Middle frontal gyrus (tissue), 1 donor: ENCODE data around the gene BANP.
"Not testable (repeated sequence)": the region's sequence is repeated elsewhere in the genome, so short reads cannot be mapped to it uniquely, and the experiment has no call there.

Experiments
- DNase-seq: peaks from one replicate; pipeline ENCODE4 v3.0.0-alpha.2; 2015; ENCODE audit warnings: low spot score; ENCODE audit errors: extremely low spot score

BANP gene

DNA sequence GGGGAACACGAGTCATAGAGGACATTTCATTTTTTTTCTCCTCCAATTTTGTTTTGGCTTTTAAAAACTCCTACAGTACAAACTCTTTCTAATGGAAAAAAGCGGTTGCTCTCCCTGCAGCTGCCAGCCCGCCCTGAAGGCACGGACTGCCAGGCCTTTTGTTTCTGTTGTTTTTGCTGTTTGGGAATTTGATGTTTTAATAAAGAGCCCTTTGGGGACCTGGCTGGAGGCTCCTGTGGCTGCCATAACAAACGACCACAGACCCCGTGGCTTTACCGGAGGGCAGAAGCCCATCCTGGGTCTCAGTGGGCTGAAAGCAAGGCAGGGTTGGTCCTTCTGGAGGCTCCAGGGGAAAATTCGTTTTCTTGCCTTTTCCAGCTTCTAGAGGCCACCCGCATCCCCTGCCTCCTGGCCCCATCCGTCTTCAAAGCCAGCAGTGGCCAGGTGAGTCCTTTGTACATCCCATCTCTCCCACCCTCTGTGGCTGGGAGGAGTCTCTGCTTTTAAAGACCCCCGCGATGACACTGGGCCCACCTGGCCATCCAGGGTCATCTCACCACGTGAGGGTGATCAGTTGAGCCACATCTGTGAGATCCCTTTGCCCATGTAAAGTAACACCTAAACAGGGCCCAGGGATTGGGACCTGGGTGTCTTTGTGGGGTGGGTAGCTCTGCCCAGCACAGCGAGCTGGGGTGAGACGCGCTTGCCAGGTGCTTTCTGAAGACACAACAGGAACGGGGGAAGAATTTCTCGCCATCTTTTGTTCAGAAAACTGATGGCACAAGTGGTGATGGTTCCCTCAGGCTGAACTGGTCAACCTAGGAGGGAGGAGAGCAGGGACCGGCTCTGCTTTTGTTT lies 113.9 kb downstream of the BANP start:
- no peak for DNase-seq

DNA sequence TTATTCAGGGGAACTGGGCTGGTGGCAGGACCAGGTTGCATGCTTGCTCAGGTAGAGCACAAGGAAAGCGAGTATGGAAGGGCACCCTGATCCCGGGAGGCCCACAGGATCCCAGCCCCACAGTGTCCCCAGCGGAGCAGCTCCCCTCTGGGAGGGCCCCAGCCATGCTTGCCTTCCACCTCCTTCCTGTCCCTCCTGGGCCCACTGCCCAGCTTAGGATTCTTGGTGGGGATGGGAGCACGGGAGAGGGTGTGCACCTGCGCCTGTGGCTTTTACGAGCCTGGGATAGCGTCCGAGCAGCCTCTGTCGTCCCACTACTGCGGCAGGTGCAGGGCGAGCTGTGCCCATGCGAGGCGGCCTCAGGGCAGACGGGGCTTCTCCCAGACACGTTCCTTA lies 114.5 kb downstream of the BANP start:
- DNase-seq: no peak

DNA sequence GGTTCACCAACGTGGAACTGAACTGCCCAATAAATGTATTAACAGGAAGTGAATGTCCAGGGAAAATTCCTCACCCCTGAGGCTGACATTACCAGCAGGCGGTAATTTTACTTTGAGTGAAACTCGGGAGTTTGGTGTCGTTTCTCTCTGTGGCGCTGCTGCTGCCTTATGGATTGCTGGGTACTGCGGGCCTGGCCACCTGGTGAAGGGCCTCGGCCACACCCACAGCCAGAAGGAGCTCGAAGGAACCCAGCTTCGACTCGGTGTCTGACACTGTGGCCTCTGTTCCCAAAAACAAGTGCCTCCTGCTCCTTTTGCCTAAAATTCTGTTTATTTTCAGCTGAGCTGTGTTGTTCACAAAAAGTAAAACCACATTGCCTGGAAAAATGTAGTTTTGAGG lies 115.0 kb downstream of the BANP start:
- DNase-seq: no peak

DNA sequence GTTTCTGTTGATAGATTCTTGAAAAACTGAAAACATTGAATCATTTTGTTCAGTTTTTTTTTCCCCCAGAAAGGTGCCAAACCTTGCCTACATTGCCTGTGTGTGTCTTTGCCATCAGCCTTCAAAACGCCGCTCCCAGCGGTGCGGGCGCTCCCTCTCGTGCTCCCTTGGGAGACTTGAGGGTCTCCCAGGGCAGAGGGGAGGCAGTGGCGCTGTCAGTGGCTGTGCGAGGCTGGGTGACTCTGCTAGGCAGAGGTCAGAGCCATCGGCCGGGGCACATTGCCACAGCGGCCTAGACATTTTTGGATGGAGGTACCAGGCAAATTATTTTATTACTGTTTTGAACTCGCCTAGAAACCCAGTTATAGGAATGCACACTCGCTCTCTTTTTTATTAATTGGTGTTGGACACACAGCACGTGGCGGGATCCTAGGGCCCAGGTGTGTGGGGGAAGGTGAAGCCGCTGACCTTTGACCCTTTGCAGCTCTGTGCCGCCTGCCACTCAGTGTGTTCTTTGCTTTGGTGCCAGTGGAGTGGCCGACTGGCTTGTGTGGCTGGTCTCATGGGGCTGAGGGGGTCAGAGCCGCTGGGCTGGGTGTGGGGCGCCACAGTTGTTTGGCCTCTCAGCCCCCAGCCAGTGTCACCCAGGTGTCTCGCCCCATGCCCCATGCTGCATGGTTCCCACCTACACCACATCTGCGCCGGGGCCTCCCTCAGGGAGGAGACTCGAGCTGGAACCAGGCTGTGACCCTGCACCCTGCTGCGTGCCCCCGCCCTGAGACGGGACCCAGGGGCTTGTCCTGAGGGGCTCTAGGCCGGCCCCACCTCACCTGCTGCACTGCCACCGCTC lies 115.7 kb downstream of the BANP start:
- DNase-seq: no peak

DNA sequence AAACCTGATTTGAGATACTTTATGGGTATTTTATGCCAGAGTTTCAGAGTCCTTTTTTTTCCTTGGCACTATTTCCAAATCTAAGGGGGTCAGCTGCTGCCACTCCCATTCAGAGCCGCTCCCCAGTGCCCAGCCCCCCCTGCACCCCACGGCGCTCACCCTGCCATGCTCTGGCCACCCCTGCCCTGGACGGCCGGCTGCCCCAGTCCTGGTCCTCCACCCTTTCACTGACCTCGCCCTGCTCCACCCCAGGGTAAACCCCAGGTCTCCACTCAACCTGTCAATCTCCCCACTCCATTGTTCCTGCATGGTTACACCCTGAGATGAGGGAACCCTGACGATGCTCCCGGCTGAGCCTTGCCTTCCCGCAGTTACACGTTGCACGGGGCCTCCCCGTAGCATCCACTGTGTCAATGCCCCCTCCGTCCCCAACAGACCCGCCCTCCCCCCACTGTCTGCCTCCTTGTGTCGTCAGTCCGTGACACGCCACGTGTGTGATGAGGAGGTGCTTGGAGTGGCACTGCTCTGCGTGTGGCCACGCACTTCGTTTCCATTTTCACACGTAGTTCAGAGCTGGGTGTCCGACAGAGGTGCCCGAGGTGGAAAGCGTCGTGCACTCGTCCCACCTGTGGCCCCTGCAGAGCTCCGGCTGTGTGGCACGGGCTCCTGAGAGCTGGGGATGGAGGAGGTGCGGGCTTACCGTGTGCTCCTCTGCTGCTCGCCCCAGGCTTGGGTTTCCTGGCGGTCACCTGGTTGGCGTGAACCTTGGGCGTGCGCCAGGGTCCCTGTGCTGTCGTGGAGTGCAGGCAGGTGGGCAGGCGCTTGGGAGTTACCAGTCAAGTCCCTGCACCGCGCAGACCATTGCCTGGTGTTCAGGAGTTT lies 116.5 kb downstream of the BANP start:
- no peak for DNase-seq

DNA sequence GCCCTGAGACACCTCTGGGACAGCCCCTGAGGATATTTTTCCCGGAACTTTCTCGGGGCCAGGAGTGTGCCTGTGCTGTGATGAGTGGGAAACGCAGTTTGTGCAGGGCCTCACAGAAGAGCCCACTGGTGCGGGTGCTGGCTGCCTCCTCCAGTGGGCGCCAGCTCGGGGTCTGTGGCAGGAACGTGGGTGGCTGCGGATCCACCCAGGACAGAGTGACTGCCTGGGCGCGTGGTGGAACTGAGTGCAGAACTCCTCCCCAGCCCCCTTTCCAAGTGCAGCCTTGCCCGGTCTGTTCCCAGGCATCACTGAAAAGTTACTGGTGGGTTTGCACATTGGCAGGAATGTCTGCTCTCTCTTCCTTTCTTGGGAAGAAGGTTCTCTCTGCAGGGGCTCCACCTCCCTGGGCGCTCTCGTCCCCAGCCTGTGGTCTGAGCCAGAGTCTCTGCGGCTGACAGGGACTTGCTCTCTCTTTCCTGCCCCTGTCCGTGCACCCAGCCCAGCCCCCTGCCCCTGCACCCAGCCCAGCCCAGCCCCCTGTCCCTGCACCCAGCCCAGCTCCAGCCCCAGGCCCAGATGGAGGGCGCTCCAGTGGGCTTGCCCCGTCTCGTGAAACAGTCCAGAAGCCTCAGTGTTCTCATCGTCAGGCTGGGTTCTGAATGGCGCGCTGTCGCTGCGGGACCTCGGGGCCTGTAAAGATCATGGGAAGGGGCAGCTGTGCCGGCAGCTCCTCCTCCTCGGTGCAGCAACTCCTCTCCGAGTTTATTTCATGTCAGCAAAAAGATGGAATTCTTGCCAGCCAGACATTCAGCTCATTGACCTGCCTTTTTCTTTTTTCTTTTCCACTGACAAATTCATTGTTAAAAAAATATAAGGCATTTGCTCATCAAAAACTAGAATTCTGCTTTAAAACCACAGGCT lies 117.5 kb downstream of the BANP start:
- DNase-seq: no peak

DNA sequence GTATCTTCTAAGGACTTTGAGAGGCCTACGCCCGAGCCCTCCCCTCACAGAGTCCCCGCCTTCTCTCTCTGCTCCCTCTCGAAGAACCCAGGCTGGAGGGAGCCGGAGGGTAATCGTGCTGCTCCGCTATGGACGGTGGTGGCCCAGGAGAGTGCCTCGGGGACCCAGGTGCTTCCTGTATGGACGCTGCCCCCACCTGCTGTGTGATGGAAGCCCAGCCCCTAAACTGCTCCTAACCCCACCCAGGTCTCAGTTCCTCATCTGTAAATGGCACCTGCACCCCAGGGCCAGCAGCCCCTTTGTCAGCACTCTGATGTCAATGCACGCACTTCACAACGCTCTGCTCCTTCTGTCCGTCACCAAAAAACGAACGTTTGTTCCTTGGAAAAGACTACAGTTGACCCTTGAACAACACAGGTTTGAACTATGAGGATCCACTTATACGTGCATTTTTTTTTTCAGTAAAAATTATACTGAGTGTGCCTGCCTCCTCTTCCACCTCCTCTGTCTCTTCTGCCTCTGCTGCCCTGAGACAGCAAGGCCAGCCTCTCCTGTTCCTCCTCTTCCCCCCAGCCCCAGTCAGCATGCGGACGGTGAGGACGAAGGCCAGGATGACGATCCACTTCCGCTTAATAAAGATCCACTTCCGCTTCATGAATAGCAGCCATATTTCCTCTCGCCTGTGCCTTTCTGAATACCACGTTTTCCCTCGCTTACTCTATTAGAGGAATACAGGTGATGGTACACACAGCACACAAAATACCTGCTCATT lies 118.3 kb downstream of the BANP start:
- no peak for DNase-seq

DNA sequence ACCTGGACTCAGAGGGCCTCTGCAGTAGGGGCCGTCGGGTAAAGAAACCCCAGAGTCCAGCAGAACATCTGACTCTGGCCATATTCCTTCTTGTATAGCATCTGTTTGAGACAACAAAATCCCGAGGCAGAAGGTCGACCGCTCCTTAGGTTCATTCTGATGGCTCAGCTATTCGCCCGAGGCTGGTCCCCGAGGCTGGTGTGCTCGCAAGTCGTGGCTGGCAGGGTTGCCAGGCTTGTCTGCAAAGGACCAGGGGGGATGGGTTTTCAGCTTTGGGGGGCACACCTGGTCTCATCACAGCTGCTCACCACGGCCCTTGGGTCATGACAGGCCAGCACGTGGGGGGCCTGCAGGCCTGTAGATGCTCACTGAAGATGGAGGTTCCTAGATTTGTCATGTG lies 119.1 kb downstream of the BANP start:
- DNase-seq: no peak

DNA sequence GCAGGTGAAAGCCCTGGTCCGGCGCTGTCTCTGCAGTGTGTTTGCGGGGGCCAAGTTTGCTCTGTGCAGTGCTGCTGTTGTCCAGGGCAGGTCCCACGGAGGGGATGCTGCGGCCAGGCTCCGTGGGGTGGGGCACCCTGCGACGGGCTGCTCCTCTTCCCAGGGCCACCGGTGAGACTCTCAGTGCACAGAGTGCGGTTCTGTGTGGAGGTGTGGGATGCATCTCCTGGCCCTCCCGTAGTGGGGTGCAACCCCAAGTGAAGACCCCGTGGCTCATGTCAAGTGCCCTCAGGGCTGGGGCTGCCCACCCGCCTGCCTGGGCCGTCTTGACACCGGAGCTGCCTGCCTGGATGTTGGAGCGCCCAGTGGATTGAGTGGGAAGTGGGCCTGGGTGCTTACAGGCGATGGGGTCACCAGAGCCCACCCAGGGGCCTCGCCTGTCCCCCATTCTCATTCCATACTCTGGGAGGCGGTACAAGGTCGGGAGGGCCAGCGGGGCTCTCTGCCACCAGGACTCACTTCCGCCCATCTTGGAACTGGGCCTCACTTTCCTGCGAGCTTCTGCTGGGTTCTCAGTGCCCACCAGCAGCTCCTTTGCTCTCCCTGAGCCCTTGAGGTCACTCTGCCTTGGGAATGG lies 119.9 kb downstream of the BANP start:
- no peak for DNase-seq

DNA sequence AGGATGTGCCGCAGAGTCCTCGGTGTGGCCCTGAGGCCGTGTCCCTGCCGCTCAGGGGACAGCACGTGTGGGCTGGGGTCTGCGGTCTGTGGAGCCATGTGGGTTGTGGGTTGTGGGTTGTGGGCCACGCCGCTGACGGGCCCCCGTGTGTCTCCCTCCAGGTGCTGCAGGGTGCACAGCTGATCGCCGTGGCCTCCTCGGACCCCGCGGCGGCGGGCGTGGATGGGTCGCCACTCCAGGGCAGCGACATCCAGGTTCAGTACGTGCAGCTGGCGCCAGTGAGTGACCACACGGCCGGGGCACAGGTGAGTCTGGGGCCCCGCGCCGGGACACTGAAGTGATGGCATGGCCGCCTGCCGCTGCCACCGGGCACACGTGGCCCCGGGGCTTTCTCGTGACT lies 120.7 kb downstream of the BANP start:
- DNase-seq: no peak

DNA sequence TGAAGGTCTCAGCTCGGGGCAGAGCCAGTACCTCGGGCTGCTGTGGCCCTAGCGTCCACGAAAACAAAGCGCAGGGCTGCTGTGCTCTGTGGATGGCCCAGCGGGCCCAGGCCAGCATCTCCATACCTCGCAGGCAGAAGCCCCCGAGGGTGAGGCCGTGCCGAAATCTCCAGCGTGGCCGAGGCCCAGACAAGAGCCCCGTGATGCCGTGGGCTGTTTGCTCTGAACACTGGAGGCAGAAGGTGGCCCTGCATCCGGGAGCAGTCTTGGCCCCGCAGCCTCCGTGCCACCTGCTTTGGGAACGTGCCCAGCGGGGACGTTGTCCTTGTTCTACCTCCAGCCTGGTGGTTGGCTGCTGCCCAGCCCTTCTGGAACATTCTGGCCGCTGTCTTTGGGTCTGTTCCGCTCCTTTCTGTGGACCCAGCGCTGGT lies 121.4 kb downstream of the BANP start:
- DNase-seq: no peak

DNA sequence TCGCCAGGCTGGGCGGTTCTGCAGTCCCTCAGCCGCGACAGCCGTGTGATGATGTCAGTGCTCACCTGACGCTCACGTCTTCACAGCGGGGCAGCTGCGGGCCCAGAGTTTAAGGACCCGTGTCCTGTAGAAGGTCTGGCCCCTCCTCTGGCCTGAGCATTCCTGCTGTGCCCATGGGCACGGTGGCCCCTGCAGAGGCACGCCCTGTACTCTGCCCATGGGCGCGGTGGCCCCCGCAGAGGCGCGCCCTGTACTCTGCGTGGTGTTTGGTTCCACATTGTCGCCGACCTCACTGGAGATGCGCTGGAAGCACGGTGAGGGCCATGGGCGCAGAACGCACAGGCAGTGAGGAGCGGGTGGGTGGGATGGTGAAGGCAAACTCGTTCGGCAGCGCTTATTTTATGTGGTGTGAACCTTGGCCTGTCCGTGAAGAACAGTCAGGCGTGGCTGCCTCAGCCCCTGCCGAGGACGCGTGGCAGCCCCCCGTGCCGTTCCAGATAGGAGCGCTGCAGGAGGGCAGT lies 122.0 kb downstream of the BANP start:
- no peak for DNase-seq

DNA sequence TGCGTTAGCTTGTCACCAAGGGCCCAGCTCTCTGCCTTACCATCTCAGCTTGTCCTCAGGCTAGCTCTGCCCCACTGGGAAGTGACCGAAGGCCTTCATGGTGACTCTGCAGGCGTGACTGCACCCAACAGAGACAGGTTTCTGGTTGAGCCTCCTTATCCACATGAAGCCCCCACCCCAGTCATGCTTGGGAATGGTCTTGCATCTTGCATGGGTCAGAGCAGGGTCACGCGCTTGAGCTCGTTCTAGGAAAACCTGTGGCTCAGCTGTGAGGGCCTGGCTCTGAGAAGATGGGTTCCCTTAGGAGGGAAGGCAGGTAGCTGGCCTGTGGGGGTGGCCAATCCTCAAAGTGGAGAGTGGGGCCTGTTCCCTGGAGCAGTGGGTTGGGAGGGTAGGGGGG lies 122.8 kb downstream of the BANP start:
- no peak for DNase-seq

DNA sequence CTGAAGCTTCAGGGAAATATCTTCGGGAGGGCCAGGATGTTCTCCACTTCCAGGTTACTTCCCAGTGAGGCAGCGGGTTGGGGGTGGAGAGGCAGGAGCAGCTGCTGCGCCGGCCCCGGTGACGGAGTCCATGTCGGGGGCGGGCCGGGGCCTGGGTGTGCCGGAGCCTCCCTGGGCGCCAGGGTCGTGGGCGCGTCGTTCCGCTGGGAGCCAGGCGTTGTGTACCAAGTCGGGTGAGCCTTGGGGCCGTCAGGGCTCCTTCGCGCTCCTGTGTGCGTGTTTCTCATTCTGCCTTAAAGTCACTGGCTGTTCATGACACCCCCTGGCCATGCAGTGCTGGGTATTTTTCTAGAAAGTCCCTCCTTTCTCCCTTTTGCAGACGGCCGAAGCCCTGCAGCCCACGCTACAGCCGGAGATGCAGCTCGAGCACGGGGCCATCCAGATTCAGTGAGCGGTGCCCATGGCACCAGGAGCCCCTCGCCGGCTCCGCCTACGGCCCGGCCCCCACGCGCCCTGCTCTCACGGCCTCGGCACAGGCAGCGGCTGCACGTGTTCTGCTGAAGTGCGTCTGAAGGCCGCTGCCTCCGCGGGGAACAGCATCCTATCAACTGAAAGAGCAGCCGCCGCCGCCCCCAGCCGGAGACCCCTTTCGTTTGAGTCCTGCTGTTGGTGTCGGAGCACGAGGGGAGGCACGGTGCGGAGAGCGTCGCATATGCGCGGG lies 125.1 kb downstream of the BANP start:
- DNase-seq: no peak

DNA sequence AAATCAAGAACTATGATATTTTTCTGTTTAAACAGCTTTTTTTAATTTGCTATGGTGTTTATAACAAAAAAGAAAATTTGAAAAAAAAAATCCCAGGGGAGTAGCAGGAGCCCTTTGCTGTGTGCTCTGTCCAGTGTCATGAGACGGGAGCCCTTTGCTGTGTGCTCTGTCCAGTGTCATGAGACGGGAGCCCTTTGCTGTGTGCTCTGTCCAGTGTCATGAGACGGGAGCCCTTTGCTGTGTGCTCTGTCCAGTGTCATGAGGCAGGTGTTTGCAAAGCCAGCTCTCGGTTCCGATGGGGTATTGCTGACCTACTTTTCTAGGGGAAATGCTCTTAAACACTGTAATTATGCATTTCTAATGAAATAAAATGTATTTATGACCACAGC lies 125.7 kb downstream of the BANP start:
- not testable (repeated sequence) for DNase-seq

DNA sequence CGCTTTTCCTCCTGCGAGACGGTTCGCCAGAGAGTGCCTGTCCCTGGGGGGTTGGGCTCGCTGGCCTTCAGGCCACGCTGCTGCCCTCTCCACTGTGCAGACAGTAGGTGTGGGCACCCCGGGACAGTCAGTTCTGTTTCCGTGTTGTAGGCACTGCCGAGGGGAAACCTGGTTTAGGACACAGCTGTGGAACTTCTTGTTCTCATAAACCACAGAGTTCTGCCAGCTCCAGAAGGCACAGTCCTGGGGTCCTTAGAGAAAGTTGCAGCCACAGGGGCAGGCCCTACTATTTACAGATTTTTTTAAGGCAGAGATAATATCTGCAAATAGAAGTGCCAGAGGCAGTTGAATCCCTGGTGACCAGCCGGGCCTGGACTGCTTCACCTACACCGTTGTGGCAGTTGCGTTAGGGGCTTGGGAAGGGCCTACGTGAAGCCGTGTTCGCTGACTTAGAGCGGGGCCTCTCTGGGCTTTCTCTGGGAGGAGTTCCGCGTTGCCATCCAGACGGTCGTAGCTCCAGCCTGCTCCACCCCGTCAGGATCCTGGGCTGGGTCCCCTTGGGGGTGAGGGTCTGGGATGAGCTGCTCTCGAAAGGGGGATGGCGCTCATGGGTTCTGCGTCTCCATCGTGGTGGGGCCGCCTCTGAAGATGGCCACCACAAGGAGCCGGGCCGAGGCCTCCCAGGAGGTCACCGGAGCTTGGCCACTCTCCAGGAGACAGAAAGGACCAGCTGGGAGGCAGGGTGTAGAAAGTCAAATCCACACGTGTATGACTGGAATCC lies 126.3 kb downstream of the BANP start:
- no peak for DNase-seq

DNA sequence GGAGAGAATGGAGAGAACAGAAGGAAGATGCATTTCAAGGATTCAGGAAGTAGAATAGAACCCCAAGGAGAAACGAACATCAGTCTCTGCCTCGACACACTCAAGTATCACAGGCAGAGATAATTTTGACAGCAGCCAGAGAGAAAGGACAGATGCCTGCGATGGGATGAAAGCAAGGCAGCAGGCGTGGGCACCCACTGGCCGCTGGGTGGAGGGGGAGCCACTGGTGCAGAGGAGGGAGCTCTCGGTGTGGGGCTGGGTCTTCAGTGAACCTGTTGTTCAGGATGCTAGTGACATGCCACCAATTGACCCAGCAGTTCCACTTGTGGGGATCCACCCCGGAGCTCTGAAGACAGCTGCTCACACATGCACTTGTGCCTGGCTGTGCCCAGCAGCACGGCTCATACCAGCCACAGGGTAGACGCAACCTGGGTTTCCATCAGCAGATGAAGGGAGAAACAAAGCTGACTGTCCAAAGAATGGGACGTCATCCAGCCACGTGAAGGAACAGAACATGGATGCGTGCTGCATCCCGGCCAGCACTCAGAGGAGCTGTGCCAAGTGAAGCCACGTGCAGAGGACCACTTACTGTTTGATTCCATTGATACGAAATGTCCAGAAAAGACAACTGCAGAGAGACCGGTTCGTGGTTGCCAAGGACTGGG lies 127.0 kb downstream of the BANP start:
- no peak for DNase-seq
